ENCODE results near the gene ANKFN1. TPM values are rescaled to one million over a fixed set of nuclear protein-coding genes. Genes with fewer than 3 reads are reported as not detected.

The ANKFN1 gene
- total RNA-seq, 1 donor from 2014 or later = 0.96 TPM

GRCh38 chr17:56165072-56165641 is 11.9 kb downstream of the ANKFN1 start:
- TF ChIP-seq CTCF (IDR thresholded peaks at IDR 0.05; ENCODE audit: partially characterized antibody, unreplicated experiment) = no peak
- Mint-ChIP-seq H3K4me3 (ENCODE audit: unreplicated experiment) (no peak overlapping the region), H3K36me3 (ENCODE audit: unreplicated experiment) (no peaks in the 10 kb centered on the region), H3K27me3 (ENCODE audit: unreplicated experiment) (no peaks in the 10 kb centered on the region), H3K27ac (ENCODE audit: unreplicated experiment) (no peak overlapping the region), H3K9me3 (ENCODE audit: unreplicated experiment) (peaks cover 2% of the 10 kb centered on the region), H3K4me1 (ENCODE audit: low read depth, unreplicated experiment) (peaks cover 5% of the 10 kb centered on the region)
- no peak for DNase-seq

- Mint-ChIP-seq H3K9me3 (ENCODE audit: unreplicated experiment) (peaks cover 3% of the 10 kb centered on the region), H3K4me1 (ENCODE audit: low read depth, unreplicated experiment) (no peaks in the 10 kb centered on the region), H3K27me3 (ENCODE audit: unreplicated experiment) (no peaks in the 10 kb centered on the region), H3K4me3 (ENCODE audit: unreplicated experiment) (no peak overlapping the region), H3K27ac (ENCODE audit: unreplicated experiment) (no peak overlapping the region), H3K36me3 (ENCODE audit: unreplicated experiment) (no peaks in the 10 kb centered on the region)
- no peak for TF ChIP-seq CTCF (IDR thresholded peaks at IDR 0.05; ENCODE audit: partially characterized antibody, unreplicated experiment)
- DNase-seq = no peak
Measured at GRCh38 chr17:56167491-56167890, 14.2 kb downstream of the ANKFN1 start.

- peaks cover 18% of the 10 kb centered on the region for H3K4me1 Mint-ChIP-seq (ENCODE audit: low read depth, unreplicated experiment)
- TF ChIP-seq CTCF (IDR thresholded peaks at IDR 0.05; ENCODE audit: partially characterized antibody, unreplicated experiment) = no peak
- peaks cover 3% of the 10 kb centered on the region for H3K9me3 Mint-ChIP-seq (ENCODE audit: unreplicated experiment)
- no peaks in the 10 kb centered on the region for H3K36me3 Mint-ChIP-seq (ENCODE audit: unreplicated experiment)
- H3K27ac Mint-ChIP-seq (ENCODE audit: unreplicated experiment) = no peak overlapping the region
- DNase-seq = no peak
- peaks cover 3% of the 10 kb centered on the region for H3K27me3 Mint-ChIP-seq (ENCODE audit: unreplicated experiment)
- no peak overlapping the region for H3K4me3 Mint-ChIP-seq (ENCODE audit: unreplicated experiment)
Measured at GRCh38 chr17:56169621-56170020, 16.3 kb downstream of the ANKFN1 start.

GRCh38 chr17:56171186-56171959 is 18.1 kb downstream of the ANKFN1 start:
- Mint-ChIP-seq H3K27me3 (ENCODE audit: unreplicated experiment) (peaks cover 3% of the 10 kb centered on the region), H3K27ac (ENCODE audit: unreplicated experiment) (no peak overlapping the region), H3K4me1 (ENCODE audit: low read depth, unreplicated experiment) (peaks cover 28% of the 10 kb centered on the region), H3K36me3 (ENCODE audit: unreplicated experiment) (no peaks in the 10 kb centered on the region), H3K4me3 (ENCODE audit: unreplicated experiment) (no peak overlapping the region), H3K9me3 (ENCODE audit: unreplicated experiment) (peaks cover 3% of the 10 kb centered on the region)
- DNase-seq = no peak
- TF ChIP-seq CTCF (IDR thresholded peaks at IDR 0.05; ENCODE audit: partially characterized antibody, unreplicated experiment) = no peak

- Mint-ChIP-seq H3K9me3 (ENCODE audit: unreplicated experiment) (peaks cover 3% of the 10 kb centered on the region), H3K36me3 (ENCODE audit: unreplicated experiment) (no peaks in the 10 kb centered on the region), H3K27ac (ENCODE audit: unreplicated experiment) (no peak overlapping the region), H3K27me3 (ENCODE audit: unreplicated experiment) (peaks cover 3% of the 10 kb centered on the region), H3K4me3 (ENCODE audit: unreplicated experiment) (no peak overlapping the region), H3K4me1 (ENCODE audit: low read depth, unreplicated experiment) (peaks cover 28% of the 10 kb centered on the region)
- no peak for TF ChIP-seq CTCF (IDR thresholded peaks at IDR 0.05; ENCODE audit: partially characterized antibody, unreplicated experiment)
- DNase-seq = no peak
Measured at GRCh38 chr17:56172517-56172982, 19.3 kb downstream of the ANKFN1 start.
